ENCODE data around the gene FBXL20. TPM values are rescaled to one million over a fixed set of nuclear protein-coding genes. Genes with fewer than 3 reads are reported as not detected.
"Not testable (repeated sequence)": the region's sequence is repeated elsewhere in the genome, so short reads cannot be mapped to it uniquely, and the experiment has no call there.

The FBXL20 gene
- total RNA-seq, 1 donor from 2014 or later, result 18.3 TPM

DNA sequence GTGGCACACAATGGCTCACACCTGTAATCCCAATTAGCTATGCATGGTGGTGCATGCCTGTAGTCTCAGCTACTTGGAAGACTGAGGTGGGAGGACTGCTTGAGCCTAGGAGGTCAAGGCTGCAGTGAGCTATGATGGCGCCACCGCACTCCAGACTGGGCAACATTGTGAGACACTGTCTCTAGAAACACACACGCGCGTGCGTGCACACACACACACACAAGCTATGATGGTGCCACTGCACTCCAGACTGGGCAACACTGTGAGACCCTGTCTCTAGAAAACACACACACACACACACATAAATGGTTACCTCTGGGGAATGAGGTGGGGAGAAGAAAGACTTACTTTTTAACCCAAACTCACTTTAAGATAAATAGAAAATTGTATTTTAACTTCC, 16.4 kb downstream of the FBXL20 start:
- Mint-ChIP-seq H3K4me3 (ENCODE audit: unreplicated experiment) (no peak overlapping the region), H3K4me1 (ENCODE audit: low read depth, unreplicated experiment) (no peaks in the 10 kb centered on the region), H3K9me3 (ENCODE audit: unreplicated experiment) (no peaks in the 10 kb centered on the region), H3K27me3 (ENCODE audit: low read depth, unreplicated experiment) (no peaks in the 10 kb centered on the region), H3K27ac (ENCODE audit: unreplicated experiment) (no peak overlapping the region), H3K36me3 (ENCODE audit: low read depth, unreplicated experiment) (peaks cover 4% of the 10 kb centered on the region)
- H4K20me1 ChIP-seq (ENCODE audit: insufficient read depth, low read length), result peaks cover 20% of the 10 kb centered on the region
- no peak overlapping the region for H3K9ac ChIP-seq (ENCODE audit: low read length)
- DNase-seq (ENCODE audit: low read depth) (no peak), FAIRE-seq (no peak)
- H2AFZ ChIP-seq (ENCODE audit: low read depth, low read length), result no peak overlapping the region
- no peak overlapping the region for H3K4me2 ChIP-seq (ENCODE audit: low read length)
- H3K27me3 ChIP-seq (ENCODE audit: insufficient read depth, low read length), result no peaks in the 10 kb centered on the region
- TF ChIP-seq CTCF (IDR thresholded peaks at IDR 0.05; ENCODE audit: insufficient read depth, low read depth, low read length) (no peak), EZH2 (IDR thresholded peaks at IDR 0.05; ENCODE audit: insufficient read depth, low read length) (no peak)
- no peaks in the 10 kb centered on the region for H3K9me3 ChIP-seq (ENCODE audit: insufficient read depth, low read depth, low read length)
- H3K27ac ChIP-seq (ENCODE audit: low read depth, low read length), result no peak overlapping the region
- H3K36me3 ChIP-seq (ENCODE audit: insufficient read depth, low read length), result no peaks in the 10 kb centered on the region
- no peak overlapping the region for H3K4me3 ChIP-seq (ENCODE audit: insufficient read depth, low read depth, low read length)
- H3K4me1 ChIP-seq (ENCODE audit: insufficient read depth, low read length), result no peaks in the 10 kb centered on the region
- peaks cover 7% of the 10 kb centered on the region for H3K79me2 ChIP-seq (ENCODE audit: insufficient read depth, low read length)

- no peaks in the 10 kb centered on the region for H3K9me3 Mint-ChIP-seq (ENCODE audit: unreplicated experiment)
- Histone ChIP-seq H3K79me2 (ENCODE audit: insufficient read depth, low read length) (peaks cover 10% of the 10 kb centered on the region), H3K9me3 (ENCODE audit: insufficient read depth, low read depth, low read length) (no peaks in the 10 kb centered on the region), H3K36me3 (ENCODE audit: insufficient read depth, low read length) (no peaks in the 10 kb centered on the region), H3K9ac (ENCODE audit: low read length) (no peak overlapping the region), H3K27ac (ENCODE audit: low read depth, low read length) (no peak overlapping the region), H3K27me3 (ENCODE audit: insufficient read depth, low read length) (no peaks in the 10 kb centered on the region), H3K4me3 (ENCODE audit: insufficient read depth, low read depth, low read length) (no peak overlapping the region), H4K20me1 (ENCODE audit: insufficient read depth, low read length) (peaks cover 22% of the 10 kb centered on the region), H2AFZ (ENCODE audit: low read depth, low read length) (no peak overlapping the region), H3K4me1 (ENCODE audit: insufficient read depth, low read length) (no peaks in the 10 kb centered on the region), H3K4me2 (ENCODE audit: low read length) (no peak overlapping the region)
- H3K27me3 Mint-ChIP-seq (ENCODE audit: low read depth, unreplicated experiment), result no peaks in the 10 kb centered on the region
- H3K36me3 Mint-ChIP-seq (ENCODE audit: low read depth, unreplicated experiment), result peaks cover 3% of the 10 kb centered on the region
- H3K27ac Mint-ChIP-seq (ENCODE audit: unreplicated experiment), result no peak overlapping the region
- DNase-seq (ENCODE audit: low read depth) (no peak), FAIRE-seq (no peak)
- no peak for TF ChIP-seq CTCF (IDR thresholded peaks at IDR 0.05; ENCODE audit: insufficient read depth, low read depth, low read length)
- no peak for TF ChIP-seq EZH2 (IDR thresholded peaks at IDR 0.05; ENCODE audit: insufficient read depth, low read length)
- no peak overlapping the region for H3K4me3 Mint-ChIP-seq (ENCODE audit: unreplicated experiment)
- peaks cover 8% of the 10 kb centered on the region for H3K4me1 Mint-ChIP-seq (ENCODE audit: low read depth, unreplicated experiment)
Measured at GRCh38 chr17:39380144-39380543, 21.3 kb downstream of the FBXL20 start.

DNA sequence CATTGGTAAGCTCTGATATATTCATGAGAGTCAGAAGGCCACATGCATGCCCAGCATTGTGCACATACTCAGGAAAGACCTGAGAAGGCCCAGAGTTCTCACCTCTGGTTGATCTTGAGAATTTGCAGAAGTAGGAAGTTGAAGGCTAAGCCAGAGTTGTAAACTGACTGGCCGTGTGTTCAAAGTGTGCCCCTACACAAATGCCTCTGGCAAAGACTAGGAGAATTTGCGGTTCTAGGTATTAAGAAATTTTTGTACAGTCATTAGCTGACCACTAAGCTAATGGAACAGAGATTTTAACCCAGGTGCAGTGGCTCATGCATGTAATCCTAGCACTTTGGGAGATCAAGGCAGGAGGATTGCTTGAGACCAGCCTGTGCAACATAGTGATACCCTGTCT, 25.0 kb downstream of the FBXL20 start:
- H3K79me2 ChIP-seq (ENCODE audit: insufficient read depth, low read length), result peaks cover 10% of the 10 kb centered on the region
- no peaks in the 10 kb centered on the region for H3K36me3 ChIP-seq (ENCODE audit: insufficient read depth, low read length)
- H2AFZ ChIP-seq (ENCODE audit: low read depth, low read length), result no peak overlapping the region
- no peak overlapping the region for H3K9ac ChIP-seq (ENCODE audit: low read length)
- H3K27ac Mint-ChIP-seq (ENCODE audit: unreplicated experiment), result no peak overlapping the region
- no peaks in the 10 kb centered on the region for H3K27me3 ChIP-seq (ENCODE audit: insufficient read depth, low read length)
- DNase-seq (ENCODE audit: low read depth) (no peak), FAIRE-seq (no peak)
- H3K27me3 Mint-ChIP-seq (ENCODE audit: low read depth, unreplicated experiment), result no peaks in the 10 kb centered on the region
- peaks cover 8% of the 10 kb centered on the region for H3K4me1 Mint-ChIP-seq (ENCODE audit: low read depth, unreplicated experiment)
- H3K4me1 ChIP-seq (ENCODE audit: insufficient read depth, low read length), result no peaks in the 10 kb centered on the region
- TF ChIP-seq EZH2 (IDR thresholded peaks at IDR 0.05; ENCODE audit: insufficient read depth, low read length) (no peak), CTCF (IDR thresholded peaks at IDR 0.05; ENCODE audit: insufficient read depth, low read depth, low read length) (no peak)
- peaks cover 30% of the 10 kb centered on the region for H4K20me1 ChIP-seq (ENCODE audit: insufficient read depth, low read length)
- peaks cover 2% of the 10 kb centered on the region for H3K36me3 Mint-ChIP-seq (ENCODE audit: low read depth, unreplicated experiment)
- no peaks in the 10 kb centered on the region for H3K9me3 Mint-ChIP-seq (ENCODE audit: unreplicated experiment)
- H3K4me2 ChIP-seq (ENCODE audit: low read length), result no peak overlapping the region
- H3K4me3 ChIP-seq (ENCODE audit: insufficient read depth, low read depth, low read length), result no peak overlapping the region
- H3K4me3 Mint-ChIP-seq (ENCODE audit: unreplicated experiment), result no peak overlapping the region
- H3K27ac ChIP-seq (ENCODE audit: low read depth, low read length), result no peak overlapping the region
- no peaks in the 10 kb centered on the region for H3K9me3 ChIP-seq (ENCODE audit: insufficient read depth, low read depth, low read length)

- not testable (repeated sequence) for H3K27ac Mint-ChIP-seq (ENCODE audit: unreplicated experiment); H3K4me2 ChIP-seq (ENCODE audit: low read length); H3K4me3 Mint-ChIP-seq (ENCODE audit: unreplicated experiment); H3K27me3 Mint-ChIP-seq (ENCODE audit: low read depth, unreplicated experiment); H3K9me3 ChIP-seq (ENCODE audit: insufficient read depth, low read depth, low read length); H3K9me3 Mint-ChIP-seq (ENCODE audit: unreplicated experiment); H3K36me3 Mint-ChIP-seq (ENCODE audit: low read depth, unreplicated experiment); H3K36me3 ChIP-seq (ENCODE audit: insufficient read depth, low read length); H3K79me2 ChIP-seq (ENCODE audit: insufficient read depth, low read length); H3K9ac ChIP-seq (ENCODE audit: low read length); H4K20me1 ChIP-seq (ENCODE audit: insufficient read depth, low read length); H3K4me3 ChIP-seq (ENCODE audit: insufficient read depth, low read depth, low read length); H3K4me1 ChIP-seq (ENCODE audit: insufficient read depth, low read length); FAIRE-seq; H3K4me1 Mint-ChIP-seq (ENCODE audit: low read depth, unreplicated experiment); H3K27ac ChIP-seq (ENCODE audit: low read depth, low read length); H2AFZ ChIP-seq (ENCODE audit: low read depth, low read length); DNase-seq (ENCODE audit: low read depth); H3K27me3 ChIP-seq (ENCODE audit: insufficient read depth, low read length)
Measured at GRCh38 chr17:39367805-39368204, 33.6 kb downstream of the FBXL20 start.

Measured in astrocyte (in vitro differentiated cells and primary cell).